ENCODE measurements around the gene AGBL4.

AGBL4 gene

DNA sequence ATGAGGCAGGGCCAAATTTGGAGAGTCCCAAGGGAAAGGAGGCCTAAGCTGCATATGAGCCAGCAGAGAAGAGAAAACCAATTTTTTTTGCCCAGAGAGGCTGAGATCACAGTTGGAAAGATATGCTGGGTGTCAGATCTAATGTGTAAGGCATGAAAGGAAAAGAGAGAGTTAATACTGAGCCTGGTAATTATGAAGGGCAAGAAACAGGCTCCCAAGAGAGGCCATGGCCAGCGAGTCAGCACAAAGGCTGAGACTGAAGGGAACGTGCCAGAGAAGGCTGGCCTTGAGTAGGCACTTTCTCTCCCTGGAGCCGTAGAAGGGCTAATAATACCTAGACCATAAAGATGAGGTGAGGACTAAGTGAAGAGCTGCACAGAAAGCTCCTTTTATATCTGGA, 1215.3 kb downstream of the AGBL4 start:
- DNase-seq = no peak

GRCh38 chr1:48807554-48808260, 1216.0 kb downstream of the AGBL4 start:
- no peak for DNase-seq

- DNase-seq = no peak
Measured at GRCh38 chr1:48803474-48803873, 1220.3 kb downstream of the AGBL4 start.

DNA sequence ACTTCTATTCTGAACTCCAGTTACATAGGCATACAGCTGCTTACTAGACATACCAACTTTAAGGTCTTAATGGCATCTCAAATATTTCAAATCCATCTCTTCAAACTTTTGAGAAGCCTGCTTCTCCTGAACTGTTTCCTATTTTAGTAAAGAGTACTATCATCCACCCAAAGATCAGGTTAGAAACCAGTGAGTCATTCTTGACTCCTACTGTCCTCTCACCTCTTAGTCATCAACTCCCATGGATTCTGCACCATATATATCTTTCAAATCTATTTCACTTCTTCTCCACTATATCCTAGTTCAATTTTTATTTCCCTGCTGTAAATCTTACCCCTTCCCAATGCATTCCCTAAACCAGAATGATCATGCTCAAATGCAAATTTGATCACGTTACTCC, 1228.9 kb downstream of the AGBL4 start:
- DNase-seq = no peak

GRCh38 chr1:48793863-48794262, 1229.9 kb downstream of the AGBL4 start:
- DNase-seq = no peak

DNA sequence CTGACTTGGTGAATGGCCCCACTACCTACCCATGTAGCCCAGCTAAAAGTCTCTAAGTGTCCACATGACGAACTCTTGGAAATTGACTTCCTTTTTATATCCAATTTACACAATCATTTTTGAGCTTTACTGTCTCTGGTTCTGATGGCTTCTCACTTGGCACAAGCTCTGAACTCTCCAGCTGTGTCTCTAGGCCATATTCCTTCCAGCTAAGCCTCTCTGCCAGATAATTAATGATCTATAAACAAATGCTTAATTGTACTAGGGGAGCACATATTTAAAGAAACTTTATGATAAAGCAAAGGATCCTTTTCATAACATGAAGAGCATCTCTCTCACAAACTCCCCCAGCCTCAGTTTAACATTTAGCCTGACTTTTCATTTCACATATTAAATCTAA, 1230.8 kb downstream of the AGBL4 start:
- peak; percentile 20 for DNase-seq

DNA sequence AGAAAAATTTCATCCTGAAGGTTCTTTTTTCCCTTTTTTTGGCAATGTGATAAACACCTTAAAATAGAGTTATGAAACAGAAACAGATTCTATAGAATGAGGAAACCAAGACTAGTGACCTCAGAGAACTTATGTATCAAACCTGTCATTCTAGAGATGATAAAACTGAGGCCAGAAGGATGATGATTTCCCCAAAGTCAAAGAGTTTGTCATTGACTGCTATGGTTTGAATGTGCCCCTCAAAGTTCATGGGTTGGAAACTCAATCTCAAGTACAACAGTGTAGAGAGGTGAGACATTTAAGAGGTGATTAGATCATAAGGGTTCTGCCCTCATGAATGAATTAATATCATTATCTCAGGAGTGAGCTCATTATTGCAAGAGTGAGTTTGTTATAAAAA, 1233.4 kb downstream of the AGBL4 start:
- DNase-seq = no peak

DNA sequence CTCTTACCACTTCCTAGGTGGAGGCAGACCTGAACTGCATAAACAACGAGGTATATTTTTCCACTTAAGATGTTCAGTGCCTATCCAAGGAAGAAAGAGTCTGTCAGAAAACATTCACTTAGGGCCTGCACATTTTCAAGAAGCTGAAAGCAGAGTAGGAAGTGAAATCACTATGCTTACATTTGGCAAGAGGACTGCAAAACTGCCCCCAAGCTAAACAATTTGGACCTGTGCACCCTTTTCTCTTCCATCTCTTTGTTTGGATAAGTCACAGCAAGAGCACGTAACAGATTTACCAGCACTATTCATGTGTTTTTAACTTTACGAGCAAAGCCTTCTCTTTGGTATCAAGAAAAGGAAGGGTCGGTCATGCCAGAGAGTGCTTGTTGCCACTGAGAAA, 1233.9 kb downstream of the AGBL4 start:
- DNase-seq = no peak

DNA sequence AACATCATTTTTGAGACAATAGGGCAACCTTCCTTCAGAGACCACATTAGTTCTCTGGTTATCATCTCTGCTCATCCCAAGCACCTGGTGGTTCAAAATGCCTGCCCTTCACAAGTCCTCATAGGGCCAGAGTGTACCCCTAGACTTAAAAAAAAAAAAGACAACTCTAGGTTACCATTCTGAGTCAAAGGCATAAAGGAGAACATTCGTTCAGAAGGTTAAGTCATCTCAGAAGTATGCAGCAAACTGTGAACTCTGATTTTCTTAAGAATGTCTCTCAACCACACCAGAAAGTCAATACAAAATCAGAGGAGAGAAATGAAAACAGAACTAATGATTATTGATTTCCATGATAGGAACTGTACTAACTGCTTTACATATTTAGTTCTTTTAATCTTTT, 1237.9 kb downstream of the AGBL4 start:
- no peak for DNase-seq

- no peak for DNase-seq
Measured at GRCh38 chr1:48784301-48784700, 1239.5 kb downstream of the AGBL4 start.

DNA sequence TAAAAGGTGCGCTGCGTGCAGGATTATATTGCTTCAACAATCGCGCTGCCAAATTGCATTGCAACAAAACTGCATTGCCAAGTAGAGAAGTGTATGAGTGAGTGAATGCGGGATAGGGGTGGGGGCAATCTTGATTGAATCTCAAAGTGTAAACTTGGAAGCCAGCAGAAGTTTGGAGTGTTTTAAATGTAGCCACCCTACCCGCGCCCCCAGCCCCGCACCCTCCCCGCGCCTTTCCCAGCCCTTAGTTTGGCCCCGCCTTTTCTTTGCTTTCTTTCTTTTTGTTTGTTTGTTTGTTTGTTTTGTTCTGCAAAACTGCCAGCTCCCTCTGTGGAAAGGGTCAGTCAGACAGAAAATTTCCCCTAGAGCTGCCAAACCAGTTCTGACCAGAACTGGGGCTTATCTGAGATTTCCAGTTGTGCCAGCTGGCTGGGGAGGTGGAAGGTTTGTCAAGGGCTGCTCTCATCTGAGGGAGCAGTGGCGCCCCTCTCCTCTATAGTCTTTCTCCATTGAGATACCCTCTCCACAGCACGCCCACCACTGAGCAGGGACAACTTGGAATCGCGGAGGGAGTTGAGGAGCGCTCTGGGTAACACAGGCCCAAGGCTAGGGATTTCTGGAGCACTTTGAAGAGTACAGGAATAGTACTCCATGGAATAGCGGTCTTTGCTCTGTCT, 1246.4 kb downstream of the AGBL4 start:
- peak; percentile 35 for DNase-seq

- peak; percentile 76 for DNase-seq
Measured at GRCh38 chr1:48776393-48777218, 1247.1 kb downstream of the AGBL4 start, which contains the start of gene BEND5. TSS of gene BEND5 (minus strand) at chr1:48776891. CDS start at chr1:48776831, 60 bp downstream.

DNA sequence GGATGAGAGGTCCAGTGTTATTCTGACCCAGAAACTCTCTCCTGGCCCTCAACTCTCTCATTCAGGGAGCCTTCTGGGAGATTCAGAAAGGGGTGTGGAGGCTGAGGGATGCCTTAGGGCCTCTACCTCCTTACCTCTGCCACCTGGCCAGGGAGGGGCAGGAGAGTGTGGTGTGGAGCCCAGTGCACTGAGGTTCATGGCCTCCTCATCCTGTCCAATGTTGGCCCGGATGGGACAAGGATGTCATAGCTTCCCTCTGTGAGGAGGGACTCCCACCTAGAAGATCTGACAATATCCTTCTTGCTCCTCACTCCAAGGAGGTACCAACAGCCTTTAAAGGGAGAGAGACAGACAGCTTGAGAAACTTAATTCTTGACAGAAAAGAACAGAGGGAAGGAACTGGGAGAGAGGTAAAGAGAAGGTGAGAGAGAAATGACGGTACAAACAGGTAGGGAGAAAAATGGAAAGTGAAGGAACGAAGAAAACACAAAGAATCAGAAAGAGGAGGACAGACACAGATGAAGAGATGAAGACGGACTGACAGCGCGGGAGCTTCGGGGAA, 1247.8 kb downstream of the AGBL4 start:
- DNase-seq = no peak

- no peak for DNase-seq
Measured at GRCh38 chr1:48773133-48773532, 1250.6 kb downstream of the AGBL4 start.

DNA sequence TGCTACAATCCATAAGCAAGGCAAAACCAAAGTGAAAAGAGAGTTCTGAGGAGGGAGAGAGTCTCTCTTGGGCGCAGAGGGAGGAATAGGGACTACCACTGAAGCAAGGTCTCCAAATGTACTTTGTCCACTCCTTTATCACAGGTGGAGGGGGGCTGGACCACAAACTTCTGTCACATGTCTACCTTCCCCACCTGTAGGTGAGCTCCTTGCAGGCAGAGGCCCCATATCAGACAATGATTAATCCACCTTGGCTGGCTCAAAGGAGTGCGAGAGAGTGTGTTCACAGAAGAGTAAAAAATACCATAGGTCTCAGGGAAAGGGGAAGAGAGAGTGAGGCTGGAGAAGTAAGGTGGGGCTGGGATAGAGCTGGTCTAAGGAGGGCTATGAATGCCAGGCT, 1251.5 kb downstream of the AGBL4 start:
- DNase-seq = no peak

DNA sequence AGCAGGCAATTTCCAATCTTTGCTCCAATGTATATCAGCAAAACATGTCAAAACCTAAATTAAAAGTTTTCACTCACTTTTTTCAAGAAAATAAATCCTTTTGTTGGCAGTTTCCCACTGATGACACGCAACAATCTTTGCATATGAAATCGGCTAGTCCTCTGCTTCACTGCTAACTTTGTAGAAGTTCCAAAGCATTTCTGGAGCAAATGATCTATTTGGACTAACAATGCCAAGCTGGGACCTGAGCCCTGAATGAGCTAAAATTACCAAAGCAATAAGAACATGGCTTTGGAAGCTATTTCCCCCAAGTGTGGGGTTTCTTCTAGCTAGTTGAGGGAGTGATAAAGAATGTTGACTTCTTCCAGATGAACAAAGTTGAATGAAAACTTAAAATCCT, 1252.2 kb downstream of the AGBL4 start:
- no peak for DNase-seq

- DNase-seq = no peak
Measured at GRCh38 chr1:48767975-48768510, 1255.7 kb downstream of the AGBL4 start.

GRCh38 chr1:48765335-48765734, 1258.4 kb downstream of the AGBL4 start:
- no peak for DNase-seq

GRCh38 chr1:48761986-48762385, 1261.8 kb downstream of the AGBL4 start:
- DNase-seq = no peak

GRCh38 chr1:48761411-48761810, 1262.3 kb downstream of the AGBL4 start:
- no peak for DNase-seq

GRCh38 chr1:48760857-48761256, 1262.9 kb downstream of the AGBL4 start:
- no peak for DNase-seq

DNA sequence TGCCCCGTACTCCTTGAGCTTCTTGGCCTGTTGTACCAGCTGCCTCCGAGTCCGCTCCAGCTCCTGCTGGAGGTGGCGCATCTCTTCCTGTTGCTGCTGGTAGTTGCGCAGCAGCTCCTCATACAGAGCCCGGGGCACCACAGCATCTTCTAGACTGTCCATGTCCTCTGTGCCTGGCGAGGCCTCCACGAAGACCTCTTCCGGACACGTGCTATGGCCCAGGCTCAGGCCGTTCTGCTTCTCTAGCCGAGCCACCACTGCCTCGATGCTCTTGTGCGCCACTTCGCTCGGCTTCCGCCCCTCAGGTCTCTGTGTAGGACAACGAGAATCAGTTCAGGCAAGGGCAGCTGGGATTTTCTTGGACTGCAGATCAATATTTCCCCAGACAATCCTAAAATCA, 1264.8 kb downstream of the AGBL4 start:
- no peak for DNase-seq

DNA sequence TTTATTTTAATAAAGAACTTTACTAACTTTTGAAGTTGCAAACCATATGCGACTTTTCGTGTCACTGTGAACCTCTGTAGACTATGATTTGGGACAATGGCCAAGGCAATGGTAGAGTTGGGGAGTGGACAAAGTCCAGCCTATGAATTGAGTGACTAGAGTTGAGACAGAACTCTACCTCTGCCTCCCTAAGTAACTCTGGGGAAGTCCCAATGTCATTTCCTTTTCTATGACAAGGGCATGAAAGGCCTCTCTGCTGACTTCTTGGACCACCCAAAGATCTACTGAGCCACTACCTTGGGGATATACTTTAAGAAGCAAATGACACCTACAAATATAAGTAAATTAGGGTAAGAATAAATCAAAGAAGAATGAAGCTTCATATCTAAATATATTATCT, 1266.4 kb downstream of the AGBL4 start:
- DNase-seq = no peak
